Smooth muscle cell (in vitro differentiated cells): ENCODE data around the gene ATP4A. TPM values are rescaled to one million over a fixed set of nuclear protein-coding genes. Genes with fewer than 3 reads are reported as not detected.

Experiments used
- DNase-seq: peaks from one replicate; lab custom pipeline; 2025; ENCODE audit not compliant: unreplicated experiment; lab: John Stamatoyannopoulos, UW
- H2AFZ ChIP-seq: fragments of 200-600 bp; sonication (generic); 2 replicates; pipeline ENCODE4 v1.6.0; 2016; ENCODE audit warnings: antibody characterized with exemption, low read depth, mild to moderate bottlenecking
- H3F3A ChIP-seq: fragments of 200-600 bp; sonication (generic); 2 replicates; pipeline ENCODE4 v1.6.0; 2017; ENCODE audit warnings: antibody characterized with exemption, low read depth
- H3K27ac ChIP-seq: fragments of 200-600 bp; sonication (generic); 2 replicates; pipeline ENCODE4 v1.5.1; 2016; ENCODE audit warnings: low read depth, mild to moderate bottlenecking
- H3K27me3 ChIP-seq: fragments of 200-600 bp; sonication (generic); 2 replicates; pipeline ENCODE4 v1.6.1; 2016; ENCODE audit warnings: low read depth, mild to moderate bottlenecking
- H3K36me3 ChIP-seq: fragments of 200-600 bp; sonication (generic); 2 replicates; pipeline ENCODE4 v1.5.1; 2016; ENCODE audit warnings: low read depth
- H3K4me1 ChIP-seq: fragments of 200-600 bp; sonication (generic); 2 replicates; pipeline ENCODE4 v1.5.1; 2016; ENCODE audit warnings: low read depth
- H3K4me2 ChIP-seq: fragments of 200-600 bp; sonication (generic); 2 replicates; pipeline ENCODE4 v1.6.0; 2016; ENCODE audit warnings: mild to moderate bottlenecking
- H3K4me3 ChIP-seq: fragments of 200-600 bp; sonication (generic); 2 replicates; pipeline ENCODE4 v1.5.1; 2016; ENCODE audit warnings: mild to moderate bottlenecking
- H3K79me2 ChIP-seq: fragments of 200-600 bp; sonication (generic); 2 replicates; pipeline ENCODE4 v1.6.0; 2016; ENCODE audit warnings: low read depth, mild to moderate bottlenecking
- H3K9ac ChIP-seq: fragments of 200-600 bp; sonication (generic); 2 replicates; pipeline ENCODE4 v1.6.0; 2016; ENCODE audit warnings: low read depth
- H3K9me3 ChIP-seq: fragments of 200-600 bp; sonication (generic); replicated peaks from 2 replicates; pipeline ENCODE4 v1.5.1; 2016; ENCODE audit warnings: low read depth
- H4K20me1 ChIP-seq: fragments of 200-600 bp; sonication (generic); 2 replicates; pipeline ENCODE4 v1.6.0; 2016; ENCODE audit warnings: low read depth
- WGBS: methylation state at CpG from one replicate; pipeline ENCODE4 v1.1.7; 2016; ENCODE audit warnings: low lambda C conversion rate; 5-methylcytosine and 5-hydroxymethylcytosine counted together
- polyA plus RNA-seq: library from polyadenylated mRNA; unstranded; fragments of >200 nt; fragmentation: Nextera tagmentation; extraction: Ambion mirVana; gene quantifications from 2 replicates; pipeline ENCODE4 v1.2.1, GENCODE V29; 2016
- total RNA-seq: library from RNA; depleted of rRNA; stranded (reverse); fragments of >200 nt; gene quantifications from 2 replicates; pipeline ENCODE4 v1.2.3, GENCODE V29; 2014
- TF ChIP-seq, protein P1 (sequence below): fragments of 200-600 bp; sonication (generic); IDR thresholded peaks from 2 replicates; pipeline ENCODE4 v1.5.1; 2017; ENCODE audit warnings: borderline replicate concordance, mild to moderate bottlenecking, antibody characterized with exemption; ENCODE audit not compliant: insufficient read depth, poor library complexity, severe bottlenecking

ATP4A gene
- total and polyA plus RNA-seq, 2 experiments from 2014 or later = not detected

DNA sequence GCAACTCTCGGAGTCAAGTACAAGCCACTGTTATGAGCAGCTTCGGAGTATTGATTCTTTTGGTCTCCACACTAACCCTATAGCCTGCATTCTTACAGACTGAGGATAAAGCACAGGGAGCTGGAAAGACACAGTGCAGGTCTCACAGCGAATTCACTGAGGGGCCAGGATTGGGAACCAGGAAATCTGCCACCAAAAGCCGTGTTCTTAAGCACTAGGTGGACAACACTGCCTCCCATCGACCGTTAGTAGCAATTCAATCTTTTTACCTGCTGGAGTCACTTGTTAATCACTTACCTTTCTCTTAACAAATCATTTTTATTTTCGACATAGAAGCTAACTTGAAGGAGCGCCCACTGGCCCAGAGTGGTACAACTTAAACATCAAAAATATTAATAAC, 28.8 kb upstream of the ATP4A start:
- no peaks in the 10 kb centered on the region for H3K36me3 ChIP-seq
- DNase-seq = no peak
- no peaks in the 10 kb centered on the region for H3K4me1 ChIP-seq
- no peaks in the 10 kb centered on the region for H3K27me3 ChIP-seq
- TF ChIP-seq, protein P1, sequence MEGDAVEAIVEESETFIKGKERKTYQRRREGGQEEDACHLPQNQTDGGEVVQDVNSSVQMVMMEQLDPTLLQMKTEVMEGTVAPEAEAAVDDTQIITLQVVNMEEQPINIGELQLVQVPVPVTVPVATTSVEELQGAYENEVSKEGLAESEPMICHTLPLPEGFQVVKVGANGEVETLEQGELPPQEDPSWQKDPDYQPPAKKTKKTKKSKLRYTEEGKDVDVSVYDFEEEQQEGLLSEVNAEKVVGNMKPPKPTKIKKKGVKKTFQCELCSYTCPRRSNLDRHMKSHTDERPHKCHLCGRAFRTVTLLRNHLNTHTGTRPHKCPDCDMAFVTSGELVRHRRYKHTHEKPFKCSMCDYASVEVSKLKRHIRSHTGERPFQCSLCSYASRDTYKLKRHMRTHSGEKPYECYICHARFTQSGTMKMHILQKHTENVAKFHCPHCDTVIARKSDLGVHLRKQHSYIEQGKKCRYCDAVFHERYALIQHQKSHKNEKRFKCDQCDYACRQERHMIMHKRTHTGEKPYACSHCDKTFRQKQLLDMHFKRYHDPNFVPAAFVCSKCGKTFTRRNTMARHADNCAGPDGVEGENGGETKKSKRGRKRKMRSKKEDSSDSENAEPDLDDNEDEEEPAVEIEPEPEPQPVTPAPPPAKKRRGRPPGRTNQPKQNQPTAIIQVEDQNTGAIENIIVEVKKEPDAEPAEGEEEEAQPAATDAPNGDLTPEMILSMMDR = peak; percentile 43
- 33% methylated on average over 8 of the region's 8 CpGs for WGBS
- no peaks in the 10 kb centered on the region for H3K79me2 ChIP-seq
- no peak overlapping the region for H3K27ac ChIP-seq
- no peak overlapping the region for H3K4me3 ChIP-seq
- H2AFZ ChIP-seq = no peak overlapping the region
- no peaks in the 10 kb centered on the region for H4K20me1 ChIP-seq
- H3F3A ChIP-seq = no peaks in the 10 kb centered on the region
- no peak overlapping the region for H3K9ac ChIP-seq
- H3K9me3 ChIP-seq = no peaks in the 10 kb centered on the region
- H3K4me2 ChIP-seq = no peak overlapping the region

DNA sequence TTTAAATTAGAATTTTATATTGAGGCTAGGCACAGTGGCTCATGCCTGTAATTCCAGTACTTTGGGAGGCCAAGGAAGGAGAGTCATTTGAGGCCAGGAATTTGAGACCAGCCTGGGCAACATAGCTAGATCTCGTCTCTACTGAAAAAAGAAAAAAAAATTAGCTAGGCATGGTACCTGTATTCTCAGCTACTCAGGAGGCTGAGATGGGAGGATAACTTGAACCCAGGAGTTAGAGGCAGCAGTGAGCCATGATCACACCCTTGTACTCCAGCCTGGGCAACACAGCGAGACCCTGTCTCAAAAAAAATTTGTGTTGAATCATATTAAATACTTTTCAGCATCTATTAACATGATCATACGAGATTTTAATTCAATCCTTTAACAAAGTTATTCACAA, 27.4 kb upstream of the ATP4A start:
- WGBS = 94% methylated on average over 3 of the region's 3 CpGs
- TF ChIP-seq, protein P1 = no peak
- no peaks in the 10 kb centered on the region for H3K9me3 ChIP-seq
- no peak overlapping the region for H3K9ac ChIP-seq
- no peaks in the 10 kb centered on the region for H3K79me2 ChIP-seq
- no peaks in the 10 kb centered on the region for H3K4me1 ChIP-seq
- H3K36me3 ChIP-seq = no peaks in the 10 kb centered on the region
- H2AFZ ChIP-seq = no peak overlapping the region
- H4K20me1 ChIP-seq = no peaks in the 10 kb centered on the region
- no peak overlapping the region for H3K4me3 ChIP-seq
- no peak overlapping the region for H3K27ac ChIP-seq
- H3F3A ChIP-seq = no peaks in the 10 kb centered on the region
- no peak overlapping the region for H3K4me2 ChIP-seq
- no peak for DNase-seq
- H3K27me3 ChIP-seq = no peaks in the 10 kb centered on the region

DNA sequence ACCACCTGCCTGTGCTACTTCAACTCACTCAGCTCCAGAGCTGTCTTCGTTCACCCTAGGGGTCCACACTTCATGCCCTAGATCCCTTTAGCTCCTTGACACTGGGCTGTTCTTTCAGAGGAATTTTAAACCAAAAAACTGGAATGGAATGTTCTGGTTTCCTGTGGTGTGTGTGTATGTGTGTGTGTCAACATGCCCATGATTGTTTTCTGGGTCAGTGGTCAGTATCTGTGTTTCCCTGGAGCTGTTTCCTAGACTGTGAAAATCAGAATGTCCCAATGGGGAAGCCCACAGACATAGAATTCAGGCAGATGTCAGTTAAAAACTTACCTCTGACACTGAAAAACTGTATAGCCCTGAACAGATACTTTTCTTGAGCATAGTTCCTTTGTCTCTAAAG, 23.9 kb upstream of the ATP4A start:
- TF ChIP-seq, protein P1 = no peak
- H2AFZ ChIP-seq = no peak overlapping the region
- no peaks in the 10 kb centered on the region for H3K36me3 ChIP-seq
- no peak overlapping the region for H3K27ac ChIP-seq
- H3F3A ChIP-seq = no peaks in the 10 kb centered on the region
- H3K4me1 ChIP-seq = no peaks in the 10 kb centered on the region
- H3K27me3 ChIP-seq = peaks cover 6% of the 10 kb centered on the region
- H3K79me2 ChIP-seq = no peaks in the 10 kb centered on the region
- no peak overlapping the region for H3K4me3 ChIP-seq
- H3K9me3 ChIP-seq = no peaks in the 10 kb centered on the region
- no peaks in the 10 kb centered on the region for H4K20me1 ChIP-seq
- 49% methylated on average over 1 of the region's 1 CpG for WGBS
- H3K4me2 ChIP-seq = no peak overlapping the region
- no peak overlapping the region for H3K9ac ChIP-seq
- no peak for DNase-seq

DNA sequence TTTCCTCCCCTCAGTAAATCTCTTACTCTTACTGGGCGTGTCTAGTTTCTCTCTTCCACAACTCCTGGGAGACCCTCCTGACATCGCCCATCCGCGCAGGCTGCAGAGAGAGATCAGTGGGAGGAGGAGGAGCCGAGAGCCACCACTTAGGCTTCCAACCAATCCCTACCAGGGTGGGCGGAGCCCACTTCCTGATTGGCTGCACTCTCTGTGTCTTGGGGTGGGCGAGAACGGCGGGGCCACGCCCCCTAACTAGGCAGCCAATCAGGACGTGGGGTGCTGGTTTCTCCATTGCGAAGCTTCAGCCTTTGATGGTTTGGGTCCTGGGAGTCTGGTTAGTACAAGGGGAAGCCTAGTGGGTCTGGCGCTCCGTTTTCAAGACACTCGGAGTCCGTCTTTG, 22.4 kb upstream of the ATP4A start, which contains the start of gene PMIS2:
PMIS2 (plus strand) TSS at position 326 of the 400 bp plus-strand sequence. CDS start 87 bp downstream, outside the sequence.
- whole genome bisulfite sequencing = 85% methylated on average over 16 of the region's 16 CpGs
- no peaks in the 10 kb centered on the region for H3K36me3 ChIP-seq
- no peak within 1 kb of the TSS for H2AFZ ChIP-seq
- H3F3A ChIP-seq = no peaks in the 10 kb centered on the region
- no peaks in the 10 kb centered on the region for H3K79me2 ChIP-seq
- no peak within 1 kb of the TSS for H3K4me2 ChIP-seq
- no peak within 1 kb of the TSS for H3K27ac ChIP-seq
- TF ChIP-seq, protein P1 = no peak
- H3K9ac ChIP-seq = no peak within 1 kb of the TSS
- no peak within 1 kb of the TSS for H3K4me3 ChIP-seq
- H3K9me3 ChIP-seq = no peaks in the 10 kb centered on the region
- H3K27me3 ChIP-seq = peaks cover 6% of the 10 kb centered on the region
- H3K4me1 ChIP-seq = no peaks in the 10 kb centered on the region
- no peak for DNase-seq
- no peaks in the 10 kb centered on the region for H4K20me1 ChIP-seq
